GM18867 (cell line): ENCODE measurements around the gene ACACA.

Experiments used
- ATAC-seq: cut with Tn5 transposase; IDR thresholded peaks from one replicate; pipeline ENCODE4 v1.9.1; 2021; ENCODE audit warnings: mild to moderate bottlenecking, moderate library complexity; ENCODE audit not compliant: unreplicated experiment

Gene ACACA

GRCh38 chr17:37246085-37246484 is 160.6 kb downstream of the ACACA start:
- ATAC-seq, result no peak

GRCh38 chr17:37240381-37240780 is 166.3 kb downstream of the ACACA start:
- no peak for ATAC-seq

GRCh38 chr17:37239690-37240334 is 166.8 kb downstream of the ACACA start:
- no peak for ATAC-seq

DNA sequence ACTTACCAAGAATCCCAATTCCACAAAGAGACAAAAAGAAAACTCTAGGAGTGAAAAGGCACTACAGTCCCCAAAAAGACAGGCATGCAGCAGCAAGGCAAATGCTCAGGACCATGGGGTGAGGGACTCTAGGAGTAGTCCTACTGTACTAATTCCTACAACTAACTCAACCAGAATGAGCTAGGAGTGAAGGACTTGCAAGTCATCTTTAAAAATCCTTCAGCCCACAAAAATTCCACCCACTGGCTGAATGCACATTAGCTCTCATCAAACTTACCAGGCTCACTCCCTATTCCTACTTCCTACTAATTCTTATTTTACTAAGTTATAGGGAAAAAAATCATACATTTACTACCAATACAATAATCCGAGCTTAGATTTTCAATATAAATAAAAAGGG is 172.5 kb downstream of the ACACA start:
- ATAC-seq, result no peak

DNA sequence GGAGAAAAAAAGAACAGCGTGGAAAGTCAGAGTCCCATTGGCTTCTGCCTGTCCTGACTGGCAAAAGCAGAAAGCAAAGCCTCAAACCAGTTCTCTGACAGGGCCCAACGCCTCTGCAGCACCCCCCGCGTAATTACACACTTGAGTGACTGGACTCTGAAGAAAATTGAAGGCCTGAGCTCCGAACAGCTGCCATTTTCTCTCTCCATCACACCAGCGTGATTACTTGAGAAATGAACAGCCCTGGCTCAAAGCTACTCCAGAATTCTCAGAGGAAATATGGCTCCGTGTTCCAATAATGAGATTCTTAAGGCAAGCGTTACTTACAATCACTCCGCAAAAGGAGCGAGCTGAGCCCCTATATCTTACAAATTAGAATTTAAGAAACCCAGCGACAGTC is 173.6 kb downstream of the ACACA start:
- ATAC-seq, result no peak

- no peak for ATAC-seq
Observed at GRCh38 chr17:37231887-37232286, 174.7 kb downstream of the ACACA start.

- ATAC-seq, result no peak
Observed at GRCh38 chr17:37230633-37231032, 176.0 kb downstream of the ACACA start.

- no peak for ATAC-seq
Observed at GRCh38 chr17:37225465-37225864, 181.2 kb downstream of the ACACA start.

DNA sequence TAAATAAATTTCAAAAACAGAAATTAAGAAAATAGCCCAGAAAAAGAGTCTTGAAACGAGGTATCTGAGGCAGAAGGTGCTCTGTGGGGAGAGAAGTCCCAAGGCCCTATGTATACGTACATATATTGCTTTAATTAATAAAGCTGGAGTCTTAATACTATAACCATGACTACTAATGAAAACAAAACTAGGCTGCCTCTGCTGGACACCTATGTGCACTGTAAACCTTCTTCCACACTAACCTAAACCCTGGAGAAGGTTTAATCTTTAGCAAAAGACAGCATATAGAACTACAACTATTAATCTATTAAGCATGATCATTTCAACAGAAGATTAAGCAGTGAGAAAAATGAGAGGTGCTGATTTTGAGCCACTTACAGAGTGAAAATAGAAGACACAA is 184.8 kb downstream of the ACACA start:
- ATAC-seq, result no peak

DNA sequence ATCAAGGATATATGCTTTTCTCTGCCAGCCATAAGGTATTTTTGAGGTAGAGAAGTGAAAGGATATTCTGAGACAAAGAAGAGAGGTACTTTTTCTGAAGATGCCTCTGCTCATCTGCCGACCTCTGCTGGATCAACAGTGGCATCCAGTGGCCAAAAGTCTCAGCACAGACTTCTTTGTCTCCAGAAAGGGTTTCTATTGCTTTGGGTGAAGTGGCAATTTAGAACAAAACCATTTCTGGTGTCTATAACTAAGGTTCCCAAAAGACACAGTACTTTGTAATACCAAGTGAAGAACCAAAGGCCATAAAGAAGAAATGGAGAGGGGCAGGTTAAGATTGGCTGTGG is 186.1 kb downstream of the ACACA start:
- no peak for ATAC-seq

- ATAC-seq, result no peak
Observed at GRCh38 chr17:37219876-37220606, 186.6 kb downstream of the ACACA start.

GRCh38 chr17:37218849-37219248 is 187.8 kb downstream of the ACACA start:
- ATAC-seq, result no peak

GRCh38 chr17:37214416-37214815 is 192.2 kb downstream of the ACACA start:
- no peak for ATAC-seq

- ATAC-seq, result no peak
Observed at GRCh38 chr17:37213927-37214326, 192.7 kb downstream of the ACACA start.

- no peak for ATAC-seq
Observed at GRCh38 chr17:37212179-37212578, 194.5 kb downstream of the ACACA start.

DNA sequence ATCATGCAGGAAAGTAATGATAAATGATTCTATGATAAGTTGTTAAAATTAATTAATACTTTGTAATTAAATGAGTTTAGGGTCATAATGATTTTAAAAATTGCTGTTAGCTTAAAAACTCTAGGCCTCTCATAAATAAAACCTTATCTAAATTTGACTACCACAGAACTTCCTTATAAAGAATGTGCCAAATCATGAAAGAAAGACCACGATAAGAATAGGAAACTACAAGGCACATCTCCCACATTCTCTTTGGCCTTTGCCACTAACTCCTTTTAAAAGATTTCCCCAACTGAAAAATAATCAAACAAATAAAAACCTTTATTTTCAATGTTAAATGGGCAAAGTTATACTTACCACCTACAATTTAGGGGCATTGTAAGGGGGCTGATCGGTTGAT is 195.5 kb downstream of the ACACA start:
- ATAC-seq, result no peak

- ATAC-seq, result no peak
Observed at GRCh38 chr17:37207103-37207502, 199.5 kb downstream of the ACACA start.

- ATAC-seq, result no peak
Observed at GRCh38 chr17:37206299-37206698, 200.3 kb downstream of the ACACA start.

DNA sequence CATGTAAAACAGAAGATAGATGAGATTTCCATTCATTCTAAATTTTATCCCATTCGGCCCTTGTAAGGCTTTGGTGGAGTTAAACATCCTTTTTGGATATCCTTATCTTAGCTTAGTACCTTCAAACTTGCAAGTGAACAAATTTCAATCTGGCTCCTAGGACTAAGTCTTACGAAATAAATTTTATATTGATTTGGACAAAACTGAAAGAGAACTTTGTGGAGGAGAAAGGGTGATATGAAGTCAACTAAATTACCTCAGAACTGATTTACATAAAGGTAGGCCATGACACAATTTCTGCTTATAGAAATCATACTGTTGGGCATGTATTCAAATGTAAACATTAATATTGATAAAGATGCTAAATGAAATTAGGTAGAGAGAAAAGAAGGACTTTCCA is 206.1 kb downstream of the ACACA start:
- no peak for ATAC-seq

- ATAC-seq, result no peak
Observed at GRCh38 chr17:37197336-37197735, 209.3 kb downstream of the ACACA start.

DNA sequence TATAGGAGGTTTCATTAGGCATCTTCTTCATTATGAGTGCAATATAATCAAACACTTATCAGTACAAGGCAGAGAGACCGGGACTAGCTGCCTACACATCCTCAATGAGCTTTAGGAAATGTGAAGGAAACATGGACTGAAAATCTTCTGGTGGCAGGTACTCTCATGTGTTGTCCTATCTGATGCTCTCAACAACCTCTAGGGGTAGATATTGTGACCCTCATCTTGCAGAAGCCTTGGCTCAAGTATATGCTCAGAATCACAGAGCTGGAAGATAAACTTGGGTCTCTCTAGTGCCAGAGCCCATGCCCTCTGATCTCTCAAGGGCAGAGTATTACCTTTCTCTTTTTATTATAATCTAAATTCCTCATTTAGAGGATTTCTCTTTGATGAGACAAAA is 212.4 kb downstream of the ACACA start:
- ATAC-seq, result no peak

- no peak for ATAC-seq
Observed at GRCh38 chr17:37191219-37191618, 215.4 kb downstream of the ACACA start.

DNA sequence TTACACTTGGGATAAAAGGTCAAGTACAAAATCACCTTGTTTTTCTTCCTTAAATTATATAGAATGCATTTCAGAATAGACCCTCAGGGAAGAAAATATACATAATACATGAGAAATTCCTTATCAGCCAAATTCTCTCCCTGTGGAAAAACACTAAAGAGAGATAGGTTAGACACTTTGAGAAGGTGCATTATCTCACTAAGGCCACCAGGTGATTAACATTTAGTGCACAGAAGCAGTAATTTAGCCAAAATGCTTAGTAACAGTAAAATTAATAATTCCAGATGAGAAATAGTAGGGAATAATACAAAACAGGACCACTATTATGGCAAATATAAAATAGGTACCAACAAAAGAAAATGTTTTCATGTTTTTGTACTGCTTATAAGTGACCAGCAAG is 216.1 kb downstream of the ACACA start:
- ATAC-seq, result no peak
